Measurements from ENCODE around the gene LHFPL3.

LHFPL3 gene

GRCh38 chr7:104327938-104328295 is 486 bp upstream of the LHFPL3 start:
- no peak overlapping the region for H3K9ac ChIP-seq (ENCODE audit: low read length)
- no peaks in the 10 kb centered on the region for H3K36me3 ChIP-seq (ENCODE audit: control insufficient read depth, low read depth, low read length)
- no peak overlapping the region for H3K27ac ChIP-seq (ENCODE audit: low read length)
- H3K4me3 ChIP-seq (ENCODE audit: low read length), result peak overlapping the region; percentile 77
- no peaks in the 10 kb centered on the region for H3K9me3 ChIP-seq (ENCODE audit: control insufficient read depth, low read depth, low read length)
- peaks cover 63% of the 10 kb centered on the region for H3K27me3 ChIP-seq (ENCODE audit: control insufficient read depth, insufficient read depth, low read length)
- no peaks in the 10 kb centered on the region for H3K4me1 ChIP-seq (ENCODE audit: control insufficient read depth, low read depth, low read length)

GRCh38 chr7:104328970-104329825 is 795 bp downstream of the LHFPL3 start:
- peaks cover 63% of the 10 kb centered on the region for H3K27me3 ChIP-seq (ENCODE audit: control insufficient read depth, insufficient read depth, low read length)
- no peaks in the 10 kb centered on the region for H3K36me3 ChIP-seq (ENCODE audit: control insufficient read depth, low read depth, low read length)
- no peaks in the 10 kb centered on the region for H3K4me1 ChIP-seq (ENCODE audit: control insufficient read depth, low read depth, low read length)
- H3K9me3 ChIP-seq (ENCODE audit: control insufficient read depth, low read depth, low read length), result no peaks in the 10 kb centered on the region
- H3K27ac ChIP-seq (ENCODE audit: low read length), result no peak overlapping the region
- peak overlapping the region; percentile 77 for H3K4me3 ChIP-seq (ENCODE audit: low read length)
- no peak overlapping the region for H3K9ac ChIP-seq (ENCODE audit: low read length)

GRCh38 chr7:104341546-104341945 is 13.1 kb downstream of the LHFPL3 start:
- H3K27me3 ChIP-seq (ENCODE audit: control insufficient read depth, insufficient read depth, low read length), result no peaks in the 10 kb centered on the region

GRCh38 chr7:104352736-104353135 is 24.3 kb downstream of the LHFPL3 start:
- H3K27ac ChIP-seq (ENCODE audit: low read length), result no peak overlapping the region

More at GRCh38 chr7:104341546-104341945, 13.1 kb downstream of the LHFPL3 start:
- Histone ChIP-seq H3K4me3 (ENCODE audit: low read length) (no peak overlapping the region), H3K4me1 (ENCODE audit: control insufficient read depth, low read depth, low read length) (no peaks in the 10 kb centered on the region), H3K9ac (ENCODE audit: low read length) (no peak overlapping the region), H3K9me3 (ENCODE audit: control insufficient read depth, low read depth, low read length) (no peaks in the 10 kb centered on the region), H3K36me3 (ENCODE audit: control insufficient read depth, low read depth, low read length) (no peaks in the 10 kb centered on the region), H3K27ac (ENCODE audit: low read length) (no peak overlapping the region)

GRCh38 chr7:104357166-104357565 is 28.8 kb downstream of the LHFPL3 start:
- no peaks in the 10 kb centered on the region for H3K36me3 ChIP-seq (ENCODE audit: control insufficient read depth, low read depth, low read length)
- no peaks in the 10 kb centered on the region for H3K27me3 ChIP-seq (ENCODE audit: control insufficient read depth, insufficient read depth, low read length)
- H3K9me3 ChIP-seq (ENCODE audit: control insufficient read depth, low read depth, low read length), result no peaks in the 10 kb centered on the region
- H3K27ac ChIP-seq (ENCODE audit: low read length), result no peak overlapping the region
- no peaks in the 10 kb centered on the region for H3K4me1 ChIP-seq (ENCODE audit: control insufficient read depth, low read depth, low read length)
- no peak overlapping the region for H3K4me3 ChIP-seq (ENCODE audit: low read length)
- H3K9ac ChIP-seq (ENCODE audit: low read length), result no peak overlapping the region

More at GRCh38 chr7:104352736-104353135, 24.3 kb downstream of the LHFPL3 start:
- Histone ChIP-seq H3K27me3 (ENCODE audit: control insufficient read depth, insufficient read depth, low read length) (no peaks in the 10 kb centered on the region), H3K36me3 (ENCODE audit: control insufficient read depth, low read depth, low read length) (no peaks in the 10 kb centered on the region), H3K4me1 (ENCODE audit: control insufficient read depth, low read depth, low read length) (no peaks in the 10 kb centered on the region), H3K4me3 (ENCODE audit: low read length) (no peak overlapping the region), H3K9me3 (ENCODE audit: control insufficient read depth, low read depth, low read length) (no peaks in the 10 kb centered on the region), H3K9ac (ENCODE audit: low read length) (no peak overlapping the region)

- Histone ChIP-seq H3K36me3 (ENCODE audit: control insufficient read depth, low read depth, low read length) (no peaks in the 10 kb centered on the region), H3K27ac (ENCODE audit: low read length) (no peak overlapping the region), H3K27me3 (ENCODE audit: control insufficient read depth, insufficient read depth, low read length) (no peaks in the 10 kb centered on the region), H3K4me1 (ENCODE audit: control insufficient read depth, low read depth, low read length) (peaks cover 6% of the 10 kb centered on the region), H3K9ac (ENCODE audit: low read length) (no peak overlapping the region), H3K4me3 (ENCODE audit: low read length) (no peak overlapping the region), H3K9me3 (ENCODE audit: control insufficient read depth, low read depth, low read length) (no peaks in the 10 kb centered on the region)
These were observed 30.2 kb downstream of the LHFPL3 start for GRCh38 chr7:104358446-104359132.

- Histone ChIP-seq H3K9me3 (ENCODE audit: control insufficient read depth, low read depth, low read length) (no peaks in the 10 kb centered on the region), H3K27ac (ENCODE audit: low read length) (no peak overlapping the region), H3K4me3 (ENCODE audit: low read length) (no peak overlapping the region)
These were observed 34.4 kb downstream of the LHFPL3 start for GRCh38 chr7:104362756-104363155.

GRCh38 chr7:104363355-104363754 is 35.0 kb downstream of the LHFPL3 start:
- Histone ChIP-seq H3K9me3 (ENCODE audit: control insufficient read depth, low read depth, low read length) (no peaks in the 10 kb centered on the region), H3K36me3 (ENCODE audit: control insufficient read depth, low read depth, low read length) (no peaks in the 10 kb centered on the region), H3K27me3 (ENCODE audit: control insufficient read depth, insufficient read depth, low read length) (no peaks in the 10 kb centered on the region), H3K27ac (ENCODE audit: low read length) (no peak overlapping the region), H3K9ac (ENCODE audit: low read length) (no peak overlapping the region), H3K4me1 (ENCODE audit: control insufficient read depth, low read depth, low read length) (peaks cover 15% of the 10 kb centered on the region), H3K4me3 (ENCODE audit: low read length) (no peak overlapping the region)

More at GRCh38 chr7:104362756-104363155, 34.4 kb downstream of the LHFPL3 start:
- Histone ChIP-seq H3K4me1 (ENCODE audit: control insufficient read depth, low read depth, low read length) (peaks cover 15% of the 10 kb centered on the region), H3K27me3 (ENCODE audit: control insufficient read depth, insufficient read depth, low read length) (no peaks in the 10 kb centered on the region), H3K9ac (ENCODE audit: low read length) (no peak overlapping the region), H3K36me3 (ENCODE audit: control insufficient read depth, low read depth, low read length) (no peaks in the 10 kb centered on the region)

GRCh38 chr7:104366390-104366789 is 38.0 kb downstream of the LHFPL3 start:
- no peaks in the 10 kb centered on the region for H3K27me3 ChIP-seq (ENCODE audit: control insufficient read depth, insufficient read depth, low read length)

GRCh38 chr7:104367926-104368325 is 39.5 kb downstream of the LHFPL3 start:
- H3K27me3 ChIP-seq (ENCODE audit: control insufficient read depth, insufficient read depth, low read length), result no peaks in the 10 kb centered on the region
- H3K27ac ChIP-seq (ENCODE audit: low read length), result no peak overlapping the region
- peaks cover 15% of the 10 kb centered on the region for H3K4me1 ChIP-seq (ENCODE audit: control insufficient read depth, low read depth, low read length)
- H3K9ac ChIP-seq (ENCODE audit: low read length), result no peak overlapping the region
- H3K36me3 ChIP-seq (ENCODE audit: control insufficient read depth, low read depth, low read length), result no peaks in the 10 kb centered on the region
- H3K9me3 ChIP-seq (ENCODE audit: control insufficient read depth, low read depth, low read length), result no peaks in the 10 kb centered on the region
- no peak overlapping the region for H3K4me3 ChIP-seq (ENCODE audit: low read length)

More at GRCh38 chr7:104366390-104366789, 38.0 kb downstream of the LHFPL3 start:
- Histone ChIP-seq H3K4me1 (ENCODE audit: control insufficient read depth, low read depth, low read length) (peaks cover 15% of the 10 kb centered on the region), H3K4me3 (ENCODE audit: low read length) (no peak overlapping the region), H3K36me3 (ENCODE audit: control insufficient read depth, low read depth, low read length) (no peaks in the 10 kb centered on the region), H3K27ac (ENCODE audit: low read length) (no peak overlapping the region), H3K9ac (ENCODE audit: low read length) (no peak overlapping the region), H3K9me3 (ENCODE audit: control insufficient read depth, low read depth, low read length) (no peaks in the 10 kb centered on the region)

GRCh38 chr7:104371216-104371979 is 43.0 kb downstream of the LHFPL3 start:
- Histone ChIP-seq H3K9ac (ENCODE audit: low read length) (no peak overlapping the region), H3K4me3 (ENCODE audit: low read length) (no peak overlapping the region), H3K9me3 (ENCODE audit: control insufficient read depth, low read depth, low read length) (no peaks in the 10 kb centered on the region), H3K36me3 (ENCODE audit: control insufficient read depth, low read depth, low read length) (no peaks in the 10 kb centered on the region), H3K27ac (ENCODE audit: low read length) (no peak overlapping the region), H3K4me1 (ENCODE audit: control insufficient read depth, low read depth, low read length) (no peaks in the 10 kb centered on the region), H3K27me3 (ENCODE audit: control insufficient read depth, insufficient read depth, low read length) (no peaks in the 10 kb centered on the region)
